ENCODE results near the gene SLC25A29. TPM values are rescaled to one million over a fixed set of nuclear protein-coding genes. Genes with fewer than 3 reads are reported as not detected.
"Not testable (repeated sequence)": the region's sequence is repeated elsewhere in the genome, so short reads cannot be mapped to it uniquely, and the experiment has no call there.

SLC25A29 gene
- total RNA-seq, 1 experiment from 2014 or later = 179 TPM

DNA sequence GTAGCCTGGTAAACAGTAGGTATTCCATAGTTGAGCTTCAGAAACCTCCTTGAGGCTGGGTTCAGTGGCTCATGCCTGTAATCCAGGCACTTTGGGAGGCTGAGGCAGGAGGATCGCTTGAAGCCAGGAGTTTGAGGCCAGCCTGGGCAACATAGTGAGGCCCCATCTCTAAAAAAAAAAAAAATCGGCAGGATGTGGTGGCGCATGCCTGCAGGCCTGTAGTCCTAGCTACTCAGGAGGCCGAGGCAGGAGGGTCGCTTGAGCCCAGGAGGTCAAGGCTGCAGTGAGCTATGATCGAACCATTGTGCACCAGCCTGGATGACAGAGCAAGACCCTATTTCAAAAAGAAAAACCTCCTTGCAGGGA lies 2.2 kb upstream of the SLC25A29 start:
- POLR2A ChIA-PET = interaction anchor here (0.7 kb wide), 1 partner anchor 117 kb away, joined by 4 read pairs; no protein-coding TSS in a partner anchor
- not testable (repeated sequence) for ATAC-seq; DNase-seq (ENCODE audit: low spot score); H3K27ac Mint-ChIP-seq; H3K9me3 Mint-ChIP-seq; H3K4me3 Mint-ChIP-seq; H3K36me3 Mint-ChIP-seq; H3K27me3 Mint-ChIP-seq (ENCODE audit: low read depth)
- peaks cover 46% of the 10 kb centered on the region for H3K4me1 Mint-ChIP-seq
- CTCF ChIA-PET = interaction anchor here (1.3 to 1.4 kb wide), 3 partner anchors 23 to 109 kb away, joined by 4 to 6 read pairs (median 5); no protein-coding TSS in a partner anchor
- TF ChIP-seq GTF2I (CRISPR knock-in tag; conservative IDR thresholded peaks at IDR 0.05) (0 out of 2 replicates have a peak, but pooled peaks have one; percentile 14), ZNF121 (CRISPR knock-in tag; IDR thresholded peaks at IDR 0.05) (peak; percentile 59; the same call in 1 of the 2 replicates)

DNA sequence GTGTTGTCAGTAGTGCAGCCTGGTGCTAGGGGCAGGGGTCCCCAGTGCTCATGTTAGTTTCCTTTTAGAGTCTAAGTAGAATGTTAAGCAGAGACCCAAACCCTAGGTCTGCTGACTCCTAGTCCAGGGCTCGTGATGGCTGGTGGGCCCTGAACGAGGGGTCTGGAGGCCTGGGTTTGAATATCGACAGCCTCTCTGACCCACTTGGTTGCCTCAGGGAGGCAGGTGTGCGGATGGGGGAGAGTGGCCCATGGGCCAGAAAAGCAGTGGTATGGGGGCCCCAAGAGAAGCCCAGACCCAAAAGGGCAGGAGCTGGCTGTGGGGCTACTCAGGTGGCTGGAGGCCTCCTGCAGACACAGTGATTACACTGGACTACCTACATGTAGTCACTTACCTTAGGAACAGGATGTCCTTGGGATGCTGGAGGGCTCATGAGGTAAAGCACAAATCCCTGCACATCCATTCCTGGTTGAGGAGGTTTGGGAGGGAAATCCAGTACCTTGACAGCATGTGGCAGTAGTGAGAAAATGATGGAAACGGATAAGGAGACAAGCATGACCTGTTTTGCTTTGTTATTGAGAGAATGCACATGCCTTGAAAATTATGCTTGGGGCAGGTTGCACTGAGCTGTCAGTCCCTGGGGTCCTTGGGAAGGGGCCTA lies 1.7 kb upstream of the SLC25A29 start:
- H3K36me3 Mint-ChIP-seq = peaks cover 5% of the 10 kb centered on the region
- H3K4me1 Mint-ChIP-seq = peaks cover 49% of the 10 kb centered on the region
- no peak for DNase-seq (ENCODE audit: low spot score)
- ATAC-seq = no peak
- POLR2A ChIA-PET = no interaction called here
- H3K27ac Mint-ChIP-seq = peak overlapping the region; percentile 79; the same call in 1 of the 2 replicates
- CTCF ChIA-PET = interaction anchor here (1.3 to 1.4 kb wide), 3 partner anchors 23 to 109 kb away, joined by 4 to 6 read pairs (median 5); no protein-coding TSS in a partner anchor
- TF ChIP-seq ZNF121 (CRISPR knock-in tag; IDR thresholded peaks at IDR 0.05) = no peak
- peak overlapping the region; percentile 89 for H3K4me3 Mint-ChIP-seq
- H3K9me3 Mint-ChIP-seq = no peaks in the 10 kb centered on the region
- peaks cover 6% of the 10 kb centered on the region for H3K27me3 Mint-ChIP-seq (ENCODE audit: low read depth)

DNA sequence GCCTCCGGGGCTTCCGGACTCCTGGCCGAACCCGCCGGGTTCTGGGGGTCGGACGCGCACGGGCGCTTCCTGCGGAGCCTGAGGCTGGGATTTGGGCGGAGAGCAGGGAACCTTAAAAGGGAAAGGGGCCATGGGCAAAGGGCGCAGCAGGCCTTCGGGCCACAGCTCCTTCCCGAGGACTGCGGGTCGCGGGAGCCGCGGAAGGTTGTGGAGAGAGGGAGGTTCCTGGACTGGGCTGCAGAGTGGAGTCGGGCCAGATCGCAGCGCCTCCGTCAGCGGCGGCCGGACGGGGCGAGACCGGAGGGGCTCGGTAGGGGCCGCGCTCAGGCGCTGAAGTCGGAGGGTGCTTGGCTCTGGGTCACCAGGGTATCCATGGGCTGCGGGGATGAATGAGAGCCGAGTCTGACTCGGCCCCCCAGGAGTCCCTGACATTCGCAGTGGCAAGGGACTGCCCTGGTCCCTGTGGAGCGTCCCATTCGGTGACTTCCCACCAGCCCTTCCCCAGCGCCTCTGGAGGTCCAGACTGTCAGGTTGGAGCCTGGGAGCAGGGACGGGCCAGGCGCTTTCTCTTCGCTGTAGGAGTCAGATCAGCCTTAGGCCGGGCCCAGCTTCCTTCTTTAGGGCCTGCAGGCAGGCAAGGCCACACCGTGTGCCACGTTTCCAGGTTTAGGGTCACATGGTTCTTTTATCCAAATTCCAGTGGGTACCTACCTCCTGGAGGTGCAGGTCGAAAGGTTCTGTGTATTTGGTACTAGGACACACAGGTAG lies 938 bp upstream of the SLC25A29 start:
- peak overlapping the region; percentile 89 for H3K4me3 Mint-ChIP-seq
- peaks cover 46% of the 10 kb centered on the region for H3K4me1 Mint-ChIP-seq
- TF ChIP-seq ZBTB21 (CRISPR knock-in tag; IDR thresholded peaks at IDR 0.05; ENCODE audit: borderline replicate concordance) = no peak
- TF ChIP-seq, protein P1, sequence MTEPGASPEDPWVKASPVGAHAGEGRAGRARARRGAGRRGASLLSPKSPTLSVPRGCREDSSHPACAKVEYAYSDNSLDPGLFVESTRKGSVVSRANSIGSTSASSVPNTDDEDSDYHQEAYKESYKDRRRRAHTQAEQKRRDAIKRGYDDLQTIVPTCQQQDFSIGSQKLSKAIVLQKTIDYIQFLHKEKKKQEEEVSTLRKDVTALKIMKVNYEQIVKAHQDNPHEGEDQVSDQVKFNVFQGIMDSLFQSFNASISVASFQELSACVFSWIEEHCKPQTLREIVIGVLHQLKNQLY (CRISPR knock-in tag; IDR thresholded peaks at IDR 0.05) = no peak
- TF ChIP-seq ELF4 (CRISPR knock-in tag; IDR thresholded peaks at IDR 0.05; ENCODE audit: low read depth) = no peak
- TF ChIP-seq, protein P2, sequence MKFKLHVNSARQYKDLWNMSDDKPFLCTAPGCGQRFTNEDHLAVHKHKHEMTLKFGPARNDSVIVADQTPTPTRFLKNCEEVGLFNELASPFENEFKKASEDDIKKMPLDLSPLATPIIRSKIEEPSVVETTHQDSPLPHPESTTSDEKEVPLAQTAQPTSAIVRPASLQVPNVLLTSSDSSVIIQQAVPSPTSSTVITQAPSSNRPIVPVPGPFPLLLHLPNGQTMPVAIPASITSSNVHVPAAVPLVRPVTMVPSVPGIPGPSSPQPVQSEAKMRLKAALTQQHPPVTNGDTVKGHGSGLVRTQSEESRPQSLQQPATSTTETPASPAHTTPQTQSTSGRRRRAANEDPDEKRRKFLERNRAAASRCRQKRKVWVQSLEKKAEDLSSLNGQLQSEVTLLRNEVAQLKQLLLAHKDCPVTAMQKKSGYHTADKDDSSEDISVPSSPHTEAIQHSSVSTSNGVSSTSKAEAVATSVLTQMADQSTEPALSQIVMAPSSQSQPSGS (CRISPR knock-in tag; IDR thresholded peaks at IDR 0.05; ENCODE audit: borderline replicate concordance, low read depth) = no peak
- TF ChIP-seq, protein P3, sequence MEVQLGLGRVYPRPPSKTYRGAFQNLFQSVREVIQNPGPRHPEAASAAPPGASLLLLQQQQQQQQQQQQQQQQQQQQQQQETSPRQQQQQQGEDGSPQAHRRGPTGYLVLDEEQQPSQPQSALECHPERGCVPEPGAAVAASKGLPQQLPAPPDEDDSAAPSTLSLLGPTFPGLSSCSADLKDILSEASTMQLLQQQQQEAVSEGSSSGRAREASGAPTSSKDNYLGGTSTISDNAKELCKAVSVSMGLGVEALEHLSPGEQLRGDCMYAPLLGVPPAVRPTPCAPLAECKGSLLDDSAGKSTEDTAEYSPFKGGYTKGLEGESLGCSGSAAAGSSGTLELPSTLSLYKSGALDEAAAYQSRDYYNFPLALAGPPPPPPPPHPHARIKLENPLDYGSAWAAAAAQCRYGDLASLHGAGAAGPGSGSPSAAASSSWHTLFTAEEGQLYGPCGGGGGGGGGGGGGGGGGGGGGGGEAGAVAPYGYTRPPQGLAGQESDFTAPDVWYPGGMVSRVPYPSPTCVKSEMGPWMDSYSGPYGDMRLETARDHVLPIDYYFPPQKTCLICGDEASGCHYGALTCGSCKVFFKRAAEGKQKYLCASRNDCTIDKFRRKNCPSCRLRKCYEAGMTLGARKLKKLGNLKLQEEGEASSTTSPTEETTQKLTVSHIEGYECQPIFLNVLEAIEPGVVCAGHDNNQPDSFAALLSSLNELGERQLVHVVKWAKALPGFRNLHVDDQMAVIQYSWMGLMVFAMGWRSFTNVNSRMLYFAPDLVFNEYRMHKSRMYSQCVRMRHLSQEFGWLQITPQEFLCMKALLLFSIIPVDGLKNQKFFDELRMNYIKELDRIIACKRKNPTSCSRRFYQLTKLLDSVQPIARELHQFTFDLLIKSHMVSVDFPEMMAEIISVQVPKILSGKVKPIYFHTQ (CRISPR knock-in tag; IDR thresholded peaks at IDR 0.05) = no peak
- peak; percentile 93 for TF ChIP-seq GTF2I (CRISPR knock-in tag; conservative IDR thresholded peaks at IDR 0.05)
- TF ChIP-seq FOXK1 (CRISPR knock-in tag; IDR thresholded peaks at IDR 0.05) = no peak
- TF ChIP-seq PRRX2 (CRISPR knock-in tag; IDR thresholded peaks at IDR 0.05) = no peak
- no peak for TF ChIP-seq CREB1 (CRISPR knock-in tag; IDR thresholded peaks at IDR 0.05)
- TF ChIP-seq, protein P4, sequence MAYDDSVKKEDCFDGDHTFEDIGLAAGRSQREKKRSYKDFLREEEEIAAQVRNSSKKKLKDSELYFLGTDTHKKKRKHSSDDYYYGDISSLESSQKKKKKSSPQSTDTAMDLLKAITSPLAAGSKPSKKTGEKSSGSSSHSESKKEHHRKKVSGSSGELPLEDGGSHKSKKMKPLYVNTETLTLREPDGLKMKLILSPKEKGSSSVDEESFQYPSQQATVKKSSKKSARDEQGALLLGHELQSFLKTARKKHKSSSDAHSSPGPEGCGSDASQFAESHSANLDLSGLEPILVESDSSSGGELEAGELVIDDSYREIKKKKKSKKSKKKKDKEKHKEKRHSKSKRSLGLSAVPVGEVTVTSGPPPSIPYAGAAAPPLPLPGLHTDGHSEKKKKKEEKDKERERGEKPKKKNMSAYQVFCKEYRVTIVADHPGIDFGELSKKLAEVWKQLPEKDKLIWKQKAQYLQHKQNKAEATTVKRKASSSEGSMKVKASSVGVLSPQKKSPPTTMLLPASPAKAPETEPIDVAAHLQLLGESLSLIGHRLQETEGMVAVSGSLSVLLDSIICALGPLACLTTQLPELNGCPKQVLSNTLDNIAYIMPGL (CRISPR knock-in tag; IDR thresholded peaks at IDR 0.05) = peak; percentile 87
- no peak for TF ChIP-seq JUN (CRISPR knock-in tag; IDR thresholded peaks at IDR 0.05)
- POLR2A ChIA-PET = no interaction called here
- CTCF ChIA-PET = interaction anchor here (0.6 to 1.4 kb wide), 2 partner anchors 22 to 78 kb away, joined by 3 to 6 read pairs; no protein-coding TSS in a partner anchor
- H3K9me3 Mint-ChIP-seq = no peaks in the 10 kb centered on the region
- ATAC-seq (peak; percentile 5), DNase-seq (ENCODE audit: low spot score) (peak; percentile 52)
- peaks cover 6% of the 10 kb centered on the region for H3K27me3 Mint-ChIP-seq (ENCODE audit: low read depth)
- no peak overlapping the region for H3K27ac Mint-ChIP-seq
- H3K36me3 Mint-ChIP-seq = peaks cover 9% of the 10 kb centered on the region
